Measurements from ENCODE around the gene KLRC4. TPM values are rescaled to one million over a fixed set of nuclear protein-coding genes. Genes with fewer than 3 reads are reported as not detected.
"Not testable (repeated sequence)": the region's sequence is repeated elsewhere in the genome, so short reads cannot be mapped to it uniquely, and the experiment has no call there.

KLRC4 gene, protein sequence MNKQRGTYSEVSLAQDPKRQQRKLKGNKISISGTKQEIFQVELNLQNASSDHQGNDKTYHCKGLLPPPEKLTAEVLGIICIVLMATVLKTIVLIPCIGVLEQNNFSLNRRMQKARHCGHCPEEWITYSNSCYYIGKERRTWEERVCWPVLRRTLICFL
- not detected for polyA plus RNA-seq (2013, experiment 1 of 4)
- not detected for polyA plus RNA-seq (2013, experiment 2 of 4)
- not detected for polyA plus RNA-seq (2013, experiment 3 of 4)
- polyA plus RNA-seq (2013, experiment 4 of 4) = not detected

DNA sequence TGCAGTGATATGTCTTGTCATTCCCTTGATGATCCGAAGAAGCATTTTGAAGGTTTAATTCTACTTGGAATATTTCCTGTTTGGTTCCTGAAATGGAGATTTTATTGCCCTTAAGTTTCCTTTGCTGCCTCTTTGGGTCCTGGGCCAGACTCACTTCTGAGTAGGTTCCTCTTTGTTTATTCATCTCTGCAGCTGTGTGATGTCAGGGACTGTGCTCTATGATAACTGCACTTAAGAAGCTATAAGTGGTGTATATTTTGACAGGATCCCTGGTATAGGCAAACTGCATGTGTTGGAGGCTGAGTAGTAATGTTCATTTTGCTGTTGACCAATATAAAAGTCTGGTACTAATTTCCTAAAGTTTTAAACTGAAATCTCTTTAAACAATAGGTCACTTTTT lies at the start of gene KLRC4:
Gene KLRC4, minus strand, starts transcription at position 366 of the 400 bp plus-strand sequence. Its CDS starts 182 bp downstream, at position 184.
- Histone ChIP-seq H3K4me1 (ENCODE audit: control insufficient read depth, insufficient read depth, low read length) (no peaks in the 10 kb centered on the region), H3K9me3 (ENCODE audit: control insufficient read depth, low read length) (no peaks in the 10 kb centered on the region), H3K27me3 (ENCODE audit: control insufficient read depth, insufficient read depth, low read length, poor library complexity, severe bottlenecking) (no peaks in the 10 kb centered on the region), H3K4me3 (ENCODE audit: insufficient read depth, low read depth, low read length) (no peak within 1 kb of the TSS), H3K36me3 (ENCODE audit: control insufficient read depth, insufficient read depth, low read length) (no peaks in the 10 kb centered on the region), H3K27ac (ENCODE audit: insufficient read depth, low read depth, low read length, poor library complexity, severe bottlenecking) (no peak within 1 kb of the TSS)
- WGBS, 2 experiments = 0% methylated on average over 1 of the region's 1 CpG

DNA sequence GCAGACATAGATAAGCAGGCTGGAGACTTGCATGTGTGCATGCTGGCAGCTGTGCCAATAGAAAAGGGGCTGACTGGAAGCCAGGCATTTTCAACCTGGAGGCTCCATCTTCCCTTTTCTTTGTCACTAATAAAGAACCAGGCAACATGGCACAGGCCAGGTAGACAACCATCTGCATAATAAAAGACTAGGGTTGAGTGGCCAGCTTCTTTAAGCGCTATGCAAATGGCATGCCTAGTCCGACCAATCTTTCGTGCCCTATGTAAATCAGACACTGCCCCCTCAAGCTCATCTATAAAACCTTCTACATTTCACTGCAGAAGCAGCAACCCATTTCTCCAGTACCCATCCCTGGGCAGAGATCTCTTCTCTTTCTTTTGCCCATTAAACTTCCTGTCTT lies 48.2 kb upstream of the KLRC4 start:
- H3K9me3 ChIP-seq (ENCODE audit: control insufficient read depth, low read length) = no peaks in the 10 kb centered on the region
- 82 to 86% methylated on average over 3 of the region's 3 CpGs for WGBS, 2 experiments

DNA sequence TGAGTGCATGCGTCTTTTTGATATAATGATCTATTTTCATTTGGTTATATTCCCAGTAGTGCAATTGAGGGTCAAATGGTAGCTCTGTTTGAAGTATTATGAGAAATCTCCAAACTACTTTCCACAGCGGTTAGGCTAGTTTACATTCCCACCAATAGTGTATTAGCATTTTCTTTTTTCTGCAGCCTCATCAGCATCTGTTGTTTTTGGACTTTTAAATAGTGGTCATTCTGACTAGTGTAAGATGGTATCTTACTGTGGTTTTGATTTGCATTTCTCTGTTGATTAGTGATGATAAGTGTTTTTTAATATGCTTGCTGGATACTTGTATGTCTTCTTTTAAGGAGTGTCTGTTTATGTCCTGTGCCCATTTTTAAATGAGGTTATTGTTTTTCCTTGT lies 47.3 kb upstream of the KLRC4 start:
- Histone ChIP-seq H3K4me3 (ENCODE audit: insufficient read depth, low read depth, low read length) (no peak overlapping the region), H3K27ac (ENCODE audit: insufficient read depth, low read depth, low read length, poor library complexity, severe bottlenecking) (no peak overlapping the region), H3K36me3 (ENCODE audit: control insufficient read depth, insufficient read depth, low read length) (no peaks in the 10 kb centered on the region), H3K27me3 (ENCODE audit: control insufficient read depth, insufficient read depth, low read length, poor library complexity, severe bottlenecking) (no peaks in the 10 kb centered on the region), H3K9me3 (ENCODE audit: control insufficient read depth, low read length) (no peaks in the 10 kb centered on the region), H3K4me1 (ENCODE audit: control insufficient read depth, insufficient read depth, low read length) (no peaks in the 10 kb centered on the region)
- 89 to 92% methylated on average over 1 to 2 of the region's 2 CpGs for WGBS, 2 experiments

More for the DNA sequence above, 48.2 kb upstream of the KLRC4 start:
- no peak overlapping the region for H3K4me3 ChIP-seq (ENCODE audit: insufficient read depth, low read depth, low read length)
- H3K27ac ChIP-seq (ENCODE audit: insufficient read depth, low read depth, low read length, poor library complexity, severe bottlenecking) = no peak overlapping the region
- H3K4me1 ChIP-seq (ENCODE audit: control insufficient read depth, insufficient read depth, low read length) = no peaks in the 10 kb centered on the region
- H3K36me3 ChIP-seq (ENCODE audit: control insufficient read depth, insufficient read depth, low read length) = no peaks in the 10 kb centered on the region
- H3K27me3 ChIP-seq (ENCODE audit: control insufficient read depth, insufficient read depth, low read length, poor library complexity, severe bottlenecking) = no peaks in the 10 kb centered on the region

DNA sequence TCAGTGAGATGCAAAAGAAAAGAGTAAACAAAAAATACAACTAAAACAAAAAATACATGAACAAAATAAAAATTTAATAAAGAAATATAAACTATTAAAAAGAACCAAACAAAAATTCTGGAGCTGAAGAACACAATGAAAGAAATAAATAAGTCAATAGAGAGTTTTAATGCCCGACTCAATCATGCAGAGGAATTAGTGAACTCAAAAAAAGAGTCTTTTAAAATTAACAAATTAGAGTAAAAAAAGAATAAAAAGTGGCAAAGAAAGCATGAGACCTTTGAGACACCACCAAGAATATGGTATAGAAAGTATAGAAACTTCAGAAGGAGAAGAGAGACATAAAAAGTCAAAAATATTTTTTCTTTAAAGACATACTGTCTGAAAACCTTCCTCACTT lies 46.2 kb upstream of the KLRC4 start:
- no peaks in the 10 kb centered on the region for H3K4me1 ChIP-seq (ENCODE audit: control insufficient read depth, insufficient read depth, low read length)
- no peaks in the 10 kb centered on the region for H3K27me3 ChIP-seq (ENCODE audit: control insufficient read depth, insufficient read depth, low read length, poor library complexity, severe bottlenecking)
- 100% methylated on average over 1 of the region's 1 CpG for WGBS, 2 experiments

DNA sequence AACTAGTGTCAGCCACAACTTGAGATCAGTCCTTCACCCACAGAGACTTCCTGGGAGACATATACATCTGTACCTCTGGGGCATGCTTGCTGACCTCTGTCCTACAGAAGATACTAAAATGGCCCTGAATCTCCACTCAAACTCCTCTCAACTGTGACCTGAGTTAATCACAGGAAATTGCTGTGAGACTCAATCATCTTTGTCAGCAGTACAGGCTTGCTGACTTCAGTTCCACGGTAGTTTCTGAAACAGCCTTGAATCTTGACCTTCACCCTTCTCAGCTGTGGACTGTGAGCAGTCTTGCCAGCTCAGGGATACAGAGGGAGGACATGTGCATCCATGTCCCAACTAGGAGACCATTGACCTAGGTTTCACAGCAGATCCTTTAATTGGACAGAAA lies 45.0 kb upstream of the KLRC4 start:
- no peaks in the 10 kb centered on the region for H3K4me1 ChIP-seq (ENCODE audit: control insufficient read depth, insufficient read depth, low read length)
- H3K4me3 ChIP-seq (ENCODE audit: insufficient read depth, low read depth, low read length) = no peak overlapping the region
- H3K27me3 ChIP-seq (ENCODE audit: control insufficient read depth, insufficient read depth, low read length, poor library complexity, severe bottlenecking) = no peaks in the 10 kb centered on the region
- no peak overlapping the region for H3K27ac ChIP-seq (ENCODE audit: insufficient read depth, low read depth, low read length, poor library complexity, severe bottlenecking)
- 87 to 91% methylated on average over 1 of the region's 1 CpG for WGBS, 2 experiments
- no peaks in the 10 kb centered on the region for H3K9me3 ChIP-seq (ENCODE audit: control insufficient read depth, low read length)
- H3K36me3 ChIP-seq (ENCODE audit: control insufficient read depth, insufficient read depth, low read length) = no peaks in the 10 kb centered on the region

More for the DNA sequence above, 46.2 kb upstream of the KLRC4 start:
- H3K9me3 ChIP-seq (ENCODE audit: control insufficient read depth, low read length) = no peaks in the 10 kb centered on the region
- H3K27ac ChIP-seq (ENCODE audit: insufficient read depth, low read depth, low read length, poor library complexity, severe bottlenecking) = no peak overlapping the region
- no peak overlapping the region for H3K4me3 ChIP-seq (ENCODE audit: insufficient read depth, low read depth, low read length)
- H3K36me3 ChIP-seq (ENCODE audit: control insufficient read depth, insufficient read depth, low read length) = no peaks in the 10 kb centered on the region

DNA sequence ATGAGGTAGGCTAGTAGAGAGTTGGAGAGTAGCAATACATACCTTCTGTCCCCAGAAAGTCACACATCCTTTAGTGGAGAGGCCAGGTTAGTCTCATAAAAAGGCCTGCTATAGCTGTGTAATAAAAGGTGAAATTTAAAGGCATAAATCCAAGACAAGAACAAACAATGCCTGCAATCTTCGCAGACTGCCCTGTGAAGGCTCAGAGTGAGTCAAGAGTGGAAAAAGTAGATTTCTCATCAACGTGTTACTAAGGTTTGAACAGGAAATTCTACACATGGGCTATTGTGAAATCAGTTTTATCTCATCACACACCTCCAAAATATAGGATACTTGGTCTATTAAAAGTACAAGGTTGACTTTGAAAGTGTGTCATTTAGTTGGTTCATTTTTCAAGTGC lies 43.6 kb upstream of the KLRC4 start, which contains the start of gene KLRC1:
Gene KLRC1, minus strand, starts transcription at position 222 of the 400 bp plus-strand sequence. CDS start 2,221 bp downstream, outside the sequence.
- 88 to 100% methylated on average over 1 to 2 of the region's 2 CpGs for WGBS, 2 experiments
- H3K9me3 ChIP-seq (ENCODE audit: control insufficient read depth, low read length) = no peaks in the 10 kb centered on the region
- no peaks in the 10 kb centered on the region for H3K4me1 ChIP-seq (ENCODE audit: control insufficient read depth, insufficient read depth, low read length)
- H3K27ac ChIP-seq (ENCODE audit: insufficient read depth, low read depth, low read length, poor library complexity, severe bottlenecking) = no peak within 1 kb of the TSS
- no peak within 1 kb of the TSS for H3K4me3 ChIP-seq (ENCODE audit: insufficient read depth, low read depth, low read length)
- H3K27me3 ChIP-seq (ENCODE audit: control insufficient read depth, insufficient read depth, low read length, poor library complexity, severe bottlenecking) = no peaks in the 10 kb centered on the region
- no peaks in the 10 kb centered on the region for H3K36me3 ChIP-seq (ENCODE audit: control insufficient read depth, insufficient read depth, low read length)

DNA sequence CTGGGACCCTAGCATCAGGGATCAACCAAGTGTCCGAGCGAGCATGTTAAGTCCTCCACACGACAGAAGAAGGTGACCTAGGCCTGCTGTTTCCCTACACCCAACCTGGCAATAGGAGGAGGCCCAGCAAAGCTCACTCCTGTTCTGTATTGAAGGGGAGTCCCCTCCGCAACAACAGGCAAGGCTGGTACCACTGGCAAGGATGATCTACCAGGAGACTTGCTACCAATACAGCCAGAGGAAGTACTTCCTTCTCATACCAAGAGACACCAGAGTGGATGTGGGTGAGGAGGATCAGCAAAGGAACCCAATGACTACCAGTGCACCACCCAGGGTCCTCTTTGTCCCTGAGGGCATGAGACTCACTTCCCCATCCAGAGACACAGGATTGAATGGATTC lies 38.7 kb upstream of the KLRC4 start:
- Histone ChIP-seq H3K27ac (ENCODE audit: insufficient read depth, low read depth, low read length, poor library complexity, severe bottlenecking) (no peak overlapping the region), H3K36me3 (ENCODE audit: control insufficient read depth, insufficient read depth, low read length) (no peaks in the 10 kb centered on the region), H3K27me3 (ENCODE audit: control insufficient read depth, insufficient read depth, low read length, poor library complexity, severe bottlenecking) (no peaks in the 10 kb centered on the region), H3K4me3 (ENCODE audit: insufficient read depth, low read depth, low read length) (no peak overlapping the region), H3K4me1 (ENCODE audit: control insufficient read depth, insufficient read depth, low read length) (no peaks in the 10 kb centered on the region), H3K9me3 (ENCODE audit: control insufficient read depth, low read length) (no peaks in the 10 kb centered on the region)
- WGBS, 2 experiments = 87 to 93% methylated on average over 4 of the region's 4 CpGs

DNA sequence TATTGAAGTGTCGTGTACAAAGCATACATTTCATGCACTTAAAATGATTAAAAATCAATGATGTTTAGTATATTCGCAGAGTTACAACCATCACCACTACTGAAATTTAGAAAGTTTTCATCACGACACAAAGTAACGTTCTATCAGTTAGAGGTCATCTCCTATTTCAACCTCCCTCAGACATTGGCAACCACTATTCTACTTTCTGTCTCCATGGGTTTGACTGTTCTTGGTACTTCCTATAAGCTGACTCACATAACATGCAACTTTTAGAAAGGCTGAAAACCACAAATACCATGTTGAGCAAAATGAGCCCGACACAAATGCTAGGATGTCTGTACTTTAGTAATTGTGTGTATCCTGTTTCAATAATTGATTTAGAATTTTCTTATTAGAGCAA lies 36.5 kb upstream of the KLRC4 start:
- not testable (repeated sequence) for H3K36me3 ChIP-seq (ENCODE audit: control insufficient read depth, insufficient read depth, low read length); H3K4me1 ChIP-seq (ENCODE audit: control insufficient read depth, insufficient read depth, low read length); H3K27ac ChIP-seq (ENCODE audit: insufficient read depth, low read depth, low read length, poor library complexity, severe bottlenecking); H3K9me3 ChIP-seq (ENCODE audit: control insufficient read depth, low read length); H3K27me3 ChIP-seq (ENCODE audit: control insufficient read depth, insufficient read depth, low read length, poor library complexity, severe bottlenecking); H3K4me3 ChIP-seq (ENCODE audit: insufficient read depth, low read depth, low read length)
- 96 to 100% methylated on average over 3 of the region's 5 CpGs for WGBS, 2 experiments

DNA sequence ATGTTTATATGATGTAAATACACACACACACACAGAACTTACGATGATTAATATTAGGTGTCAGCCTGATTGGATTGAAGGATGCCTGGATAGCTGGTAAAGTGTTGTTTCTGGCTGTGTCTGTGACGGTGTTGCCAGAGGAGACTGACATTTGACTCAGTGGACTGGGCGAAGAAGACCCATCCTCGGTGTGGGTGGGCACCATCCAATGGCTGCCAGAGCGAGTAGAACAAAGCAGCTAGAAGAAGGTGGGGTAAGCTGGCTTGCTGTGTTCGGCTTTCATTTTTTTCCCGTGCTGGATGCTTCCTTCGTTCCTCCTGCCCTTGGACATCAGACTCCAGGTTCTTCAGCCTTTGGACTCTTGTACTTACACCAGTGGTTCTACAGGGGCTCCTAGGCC lies 31.6 kb upstream of the KLRC4 start:
- WGBS, 2 experiments = 94% methylated on average over 7 of the region's 8 CpGs
- H3K9me3 ChIP-seq (ENCODE audit: control insufficient read depth, low read length) = not testable (repeated sequence)

DNA sequence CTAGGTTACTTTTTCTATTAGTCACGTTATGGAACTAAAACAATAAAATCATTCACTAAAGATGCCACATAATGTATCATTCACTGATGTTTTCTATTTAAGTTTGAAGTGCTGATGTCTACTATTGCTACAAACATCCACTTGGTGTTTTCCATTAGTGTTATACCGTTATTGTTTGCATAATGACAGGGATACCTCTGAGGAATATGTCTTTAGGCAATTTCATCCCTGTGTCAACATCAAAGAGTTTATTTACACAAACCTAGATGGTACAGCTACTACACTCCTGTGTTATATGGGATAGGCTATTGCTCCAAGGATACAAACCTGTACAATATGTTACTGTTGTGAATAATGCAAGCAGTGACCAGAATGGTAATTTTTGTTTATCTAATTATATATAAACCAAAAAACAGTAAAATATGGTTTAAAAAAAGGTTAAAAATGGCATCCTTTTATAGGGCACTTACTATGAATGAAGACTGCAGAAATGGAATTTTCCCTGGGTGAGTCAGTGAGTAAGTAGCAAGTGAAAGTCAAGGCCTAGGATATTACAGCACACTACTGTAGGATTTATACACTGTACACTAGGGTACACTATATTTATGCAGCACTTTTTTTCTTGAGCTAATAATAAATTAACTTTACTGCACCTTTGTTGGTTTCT lies 30.2 kb upstream of the KLRC4 start:
- H3K4me1 ChIP-seq (ENCODE audit: control insufficient read depth, insufficient read depth, low read length); H3K27me3 ChIP-seq (ENCODE audit: control insufficient read depth, insufficient read depth, low read length, poor library complexity, severe bottlenecking); H3K27ac ChIP-seq (ENCODE audit: insufficient read depth, low read depth, low read length, poor library complexity, severe bottlenecking); H3K36me3 ChIP-seq (ENCODE audit: control insufficient read depth, insufficient read depth, low read length); H3K4me3 ChIP-seq (ENCODE audit: insufficient read depth, low read depth, low read length); H3K9me3 ChIP-seq (ENCODE audit: control insufficient read depth, low read length): not testable (repeated sequence)
- 75% methylated on average over 1 of the region's 2 CpGs; no CpG with 5 or more reads in 1 of the 2 experiments for WGBS, 2 experiments

More for the DNA sequence above, 31.6 kb upstream of the KLRC4 start:
- not testable (repeated sequence) for H3K4me1 ChIP-seq (ENCODE audit: control insufficient read depth, insufficient read depth, low read length); H3K36me3 ChIP-seq (ENCODE audit: control insufficient read depth, insufficient read depth, low read length); H3K27ac ChIP-seq (ENCODE audit: insufficient read depth, low read depth, low read length, poor library complexity, severe bottlenecking); H3K4me3 ChIP-seq (ENCODE audit: insufficient read depth, low read depth, low read length); H3K27me3 ChIP-seq (ENCODE audit: control insufficient read depth, insufficient read depth, low read length, poor library complexity, severe bottlenecking)
